Left lobe of liver (tissue), 2 donors: ENCODE data around the gene HOXA3. TPM values are rescaled to one million over a fixed set of nuclear protein-coding genes. Genes with fewer than 3 reads are reported as not detected.

Experiments
- ATAC-seq: fragments of 200-7000 bp; cut with Tn5 transposase; one replicate; pipeline ENCODE4 v1.9.1; 2020; ENCODE audit warnings: mild to moderate bottlenecking, moderate library complexity
- DNase-seq: peaks from one replicate; pipeline ENCODE4 v3.0.0-alpha.2; 2020; ENCODE audit warnings: low spot score
- total RNA-seq: library from RNA; stranded (reverse); gene quantifications from one replicate; pipeline ENCODE4 v1.2.1, GENCODE V29; 2021
- donor health status: DM: no; HTN: no; CAD: no; lungs with moderate emphysema.
- donor health status: DM: no; HTN: yes; CAD: no.

HOXA3 gene
- total RNA-seq, 1 donor from 2014 or later: 0.30 TPM

GRCh38 chr7:27189997-27190748 lies 37.8 kb upstream of the HOXA3 start:
- no peak for DNase-seq
- ATAC-seq: no peak

GRCh38 chr7:27189295-27189996 lies 37.1 kb upstream of the HOXA3 start:
- ATAC-seq (no peak), DNase-seq (no peak)

GRCh38 chr7:27188386-27189294 lies 36.3 kb upstream of the HOXA3 start:
- DNase-seq (no peak), ATAC-seq (no peak)

DNA sequence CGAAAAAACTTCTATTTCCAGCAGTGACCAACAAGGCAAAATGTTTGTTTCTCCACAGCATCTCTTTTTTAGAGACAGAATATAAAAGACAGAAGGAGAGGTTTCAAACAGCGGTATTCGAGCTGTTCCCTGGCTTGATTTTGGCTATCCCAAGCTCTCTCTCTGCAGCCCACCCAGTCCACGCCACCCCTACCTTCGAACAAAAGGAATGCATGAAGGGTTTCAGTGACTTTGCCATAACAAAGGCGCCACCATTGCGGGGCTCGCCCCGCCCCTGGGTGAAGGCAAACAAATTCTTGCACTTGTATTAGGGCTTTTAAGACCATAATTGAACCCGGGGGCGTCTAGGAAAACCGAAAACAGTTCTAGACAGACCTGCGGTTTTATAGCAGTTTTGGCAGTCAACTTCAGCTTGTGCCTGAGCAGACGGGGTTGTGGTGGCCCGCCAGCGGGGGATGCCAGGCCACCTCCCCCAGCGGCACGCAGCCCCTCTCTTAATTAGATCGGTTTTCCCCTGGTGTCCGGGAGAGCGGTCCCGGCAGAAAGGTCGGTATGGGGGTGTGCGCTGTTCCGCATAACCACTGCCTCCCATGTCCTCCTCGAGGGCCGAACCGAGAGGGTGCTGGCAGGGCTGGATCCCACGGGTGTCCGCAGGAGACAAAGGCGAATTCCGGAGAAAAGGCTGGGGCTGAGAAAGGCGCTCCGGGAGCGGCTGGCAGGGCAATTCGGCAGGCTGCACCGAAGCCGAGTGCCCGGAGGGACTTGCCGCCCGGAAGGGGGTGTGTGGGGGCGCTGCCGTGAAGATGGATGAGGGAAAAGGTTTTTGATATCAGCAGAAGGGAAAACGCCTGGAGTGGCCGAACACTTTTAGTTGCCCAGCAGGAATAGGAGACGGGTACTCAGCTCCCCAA lies 35.3 kb upstream of the HOXA3 start:
- peak; percentile 4 for DNase-seq
- ATAC-seq: no peak

- DNase-seq (no peak), ATAC-seq (no peak)
Measured at GRCh38 chr7:27186668-27187474, 34.5 kb upstream of the HOXA3 start.

DNA sequence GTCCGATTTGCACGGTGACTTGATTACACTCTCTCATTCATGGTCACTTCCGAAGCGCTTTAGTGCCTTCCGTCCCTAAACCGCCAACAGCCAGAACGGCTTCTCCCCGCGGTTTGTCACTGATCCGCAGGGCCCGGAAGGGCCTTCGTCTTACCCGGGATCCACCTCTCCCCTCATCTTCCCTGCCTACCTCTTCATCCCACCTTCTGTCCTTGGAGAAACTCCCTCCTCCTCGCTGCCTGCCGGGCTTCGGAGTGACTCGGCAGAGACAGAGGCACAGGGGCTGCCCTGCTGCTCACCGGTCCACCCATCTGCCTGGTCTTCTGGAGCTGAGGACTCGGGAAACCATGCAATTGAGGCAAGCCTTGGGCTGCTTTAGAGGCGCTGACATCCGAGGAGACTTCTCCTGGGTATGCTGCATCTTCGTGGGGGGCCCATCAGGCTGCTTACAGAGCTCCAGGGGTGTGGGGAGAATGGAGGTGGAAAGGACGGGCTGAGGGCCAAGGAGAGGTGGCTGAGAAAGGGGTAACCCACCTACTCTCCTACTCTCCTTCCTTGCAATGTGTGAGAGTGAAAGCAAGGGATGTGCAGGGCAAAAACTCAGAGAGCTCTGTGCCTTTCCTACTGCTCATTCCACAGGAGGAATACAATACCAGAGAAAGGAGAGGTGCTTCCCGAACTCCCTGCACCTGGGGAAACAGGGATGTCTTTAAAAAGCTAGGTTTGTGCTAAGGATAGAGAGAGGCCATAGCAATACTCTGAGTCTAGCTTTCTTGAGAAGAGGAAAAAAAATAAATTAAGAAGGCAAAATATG lies 33.7 kb upstream of the HOXA3 start:
- no peak for ATAC-seq
- DNase-seq: peak; percentile 32

GRCh38 chr7:27185013-27185853 lies 32.9 kb upstream of the HOXA3 start, which contains the start of gene HOXA11:
TSS of gene HOXA11 (minus strand) at chr7:27185232. CDS start at chr7:27185144, 88 bp downstream.
- ATAC-seq: no peak

GRCh38 chr7:27184337-27185012 lies 32.1 kb upstream of the HOXA3 start:
- peak; percentile 42 for DNase-seq
- no peak for ATAC-seq

More at GRCh38 chr7:27185013-27185853, 32.9 kb upstream of the HOXA3 start, which contains the start of gene HOXA11:
- peak; percentile 37 for DNase-seq

DNA sequence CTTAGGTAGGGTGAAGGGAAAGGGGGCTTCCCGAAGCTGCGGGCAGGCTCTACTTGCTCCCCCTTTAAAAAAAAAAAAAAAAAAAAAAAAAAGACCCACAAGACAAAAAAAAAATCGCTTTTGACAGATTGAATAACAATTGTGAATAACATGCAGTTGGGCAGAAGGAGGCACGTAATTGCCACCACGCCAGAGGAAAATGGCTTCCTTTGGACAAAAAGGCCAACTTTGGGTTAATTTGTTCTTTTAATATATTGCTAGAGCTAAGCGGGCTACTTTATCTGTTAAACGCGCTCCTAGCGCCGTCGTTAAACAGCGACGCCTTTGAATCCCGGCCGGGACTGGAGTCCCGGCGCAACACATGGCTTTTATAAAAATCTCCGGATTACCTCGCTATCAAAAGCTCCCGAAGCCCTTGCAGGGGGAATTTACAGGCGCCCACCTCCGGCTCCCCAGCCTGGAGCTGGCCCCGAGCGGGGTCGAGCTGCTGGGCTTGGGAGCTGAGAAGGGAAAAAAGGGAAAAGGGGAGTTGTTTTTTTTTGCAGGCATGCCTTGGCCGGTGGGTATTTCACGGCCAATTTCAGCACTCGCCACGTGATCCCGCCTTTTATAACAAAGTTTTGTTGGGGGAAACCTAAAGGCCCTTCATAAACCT lies 31.4 kb upstream of the HOXA3 start:
- peak; percentile 22 for DNase-seq
- ATAC-seq: no peak

GRCh38 chr7:27182861-27183681 lies 30.7 kb upstream of the HOXA3 start:
- ATAC-seq (no peak), DNase-seq (peak; percentile 31)

DNA sequence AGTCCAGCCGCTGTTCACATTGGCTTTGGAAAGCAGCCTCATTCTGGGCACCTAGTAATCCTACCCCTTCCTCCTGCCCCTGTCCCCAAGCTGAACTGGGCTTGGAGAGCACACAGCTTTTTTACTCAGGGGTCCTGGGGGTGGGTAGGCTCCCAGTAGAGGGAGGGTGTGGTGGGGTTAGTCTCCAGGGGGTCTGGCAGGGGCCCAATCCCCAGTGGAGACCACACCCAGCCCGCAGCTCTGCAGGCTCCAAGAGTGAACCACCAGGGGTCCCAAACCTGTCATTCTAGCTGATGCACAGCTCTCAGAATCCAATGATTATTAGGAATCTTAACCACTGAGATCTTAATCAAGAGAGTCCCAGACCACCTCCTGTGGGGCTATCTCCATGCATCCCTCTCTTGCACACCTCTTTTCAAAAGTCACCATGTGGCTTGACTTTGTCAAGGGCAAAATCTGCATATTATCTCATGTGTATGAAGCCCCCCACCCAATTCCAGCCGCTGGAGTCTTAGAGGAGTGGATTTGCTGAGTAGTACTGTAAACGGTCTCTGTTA lies 30.0 kb upstream of the HOXA3 start:
- ATAC-seq: no peak
- peak; percentile 8 for DNase-seq

DNA sequence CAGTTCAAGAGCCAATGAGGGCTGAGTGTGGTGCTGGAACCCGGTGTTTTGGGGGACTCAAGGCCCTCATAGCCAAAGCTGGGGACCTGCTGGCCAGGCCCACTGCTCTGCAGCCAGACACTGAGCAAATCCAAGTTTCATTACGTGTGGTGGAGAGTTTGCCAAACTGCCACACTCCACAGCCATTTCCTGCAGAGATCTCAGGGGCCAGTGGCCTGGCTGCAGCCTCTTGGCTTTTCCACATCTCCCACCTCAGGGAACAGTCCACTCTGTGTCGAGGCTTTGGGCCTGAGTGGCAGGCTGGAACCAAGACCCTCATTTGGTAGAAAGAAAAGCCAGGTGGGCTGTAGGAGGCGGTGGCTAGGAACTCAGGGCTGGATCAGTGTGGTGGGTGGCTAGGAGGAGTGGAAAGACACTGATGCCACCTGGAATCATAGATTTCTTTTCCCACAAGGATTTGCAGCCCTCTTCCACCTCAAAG lies 29.5 kb upstream of the HOXA3 start:
- no peak for ATAC-seq
- DNase-seq: no peak

DNA sequence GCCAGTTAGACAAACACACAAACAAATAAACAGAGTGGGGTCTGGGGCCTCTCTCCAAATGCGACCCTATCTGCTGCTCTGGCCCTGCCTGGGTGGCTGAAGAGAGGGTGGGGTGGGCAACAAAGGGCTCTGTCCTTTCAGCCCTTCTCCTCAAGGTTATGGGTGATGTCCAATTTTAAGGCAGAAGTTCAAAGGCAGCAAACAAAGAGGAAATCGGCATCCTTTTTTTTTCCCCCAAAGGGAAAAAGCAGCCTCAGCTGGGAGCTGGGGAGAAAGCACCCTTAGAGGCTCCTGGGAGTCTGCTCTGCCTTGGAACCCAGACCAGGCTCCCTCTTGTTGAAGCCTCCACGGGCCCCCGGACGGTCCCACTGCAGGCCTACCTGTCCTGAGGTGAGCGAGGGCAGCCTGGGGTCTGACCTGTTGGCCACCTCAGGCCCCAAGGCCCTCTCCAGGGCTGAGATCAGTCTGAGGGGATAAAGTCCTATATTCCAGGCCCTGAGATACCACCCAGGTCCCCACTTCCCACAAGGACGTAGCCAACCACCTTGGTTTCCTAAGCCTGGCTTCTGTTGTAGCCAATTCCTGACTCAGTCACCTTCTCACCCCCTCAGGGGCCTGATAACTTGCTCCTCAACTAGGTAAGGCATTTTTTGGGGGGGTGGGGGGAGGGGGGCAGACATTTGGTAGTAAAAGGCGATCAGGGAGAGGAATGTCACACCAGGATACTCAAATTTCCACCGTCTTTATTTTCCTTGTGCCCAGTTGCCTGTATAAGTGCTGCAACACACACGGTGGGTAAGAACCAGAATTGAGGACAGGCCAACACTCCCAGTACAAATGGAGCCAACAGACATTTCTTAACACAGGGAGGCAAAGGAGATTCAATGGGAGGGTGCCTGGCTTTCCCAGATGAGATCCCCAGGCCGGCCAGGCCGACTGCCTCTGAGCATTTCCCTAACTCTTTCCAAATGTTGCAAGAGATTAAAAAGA lies 28.3 kb upstream of the HOXA3 start:
- no peak for DNase-seq
- ATAC-seq: no peak
